ENCODE measurements around the gene CKMT2. TPM values are rescaled to one million over a fixed set of nuclear protein-coding genes. Genes with fewer than 3 reads are reported as not detected.

Gene CKMT2
- total and polyA plus RNA-seq, 2 donors (not counting 3 experiments of a cell fraction or from before 2014, with no cell fraction given), result not detected

GRCh38 chr5:81315336-81315735, 82.2 kb downstream of the CKMT2 start:
- FAIRE-seq, result no peak

More at GRCh38 chr5:81315336-81315735, 82.2 kb downstream of the CKMT2 start:
- H3K9ac ChIP-seq (replicated peaks; ENCODE audit: extremely low read depth, insufficient read depth, low read length), result no peak overlapping the region
- no peaks in the 10 kb centered on the region for H3K9me3 ChIP-seq (replicated peaks; ENCODE audit: control insufficient read depth, insufficient read depth, low read length)
- DNase-seq (ENCODE audit: low read depth, low spot score), result no peak
- no peaks in the 10 kb centered on the region for H3K79me2 ChIP-seq (ENCODE audit: control insufficient read depth, insufficient read depth, low read length)
- no peaks in the 10 kb centered on the region for H3K27me3 ChIP-seq (ENCODE audit: control insufficient read depth in 2 of 2, insufficient read depth in 2 of 2, low read length in 2 of 2)
- no peak overlapping the region for H3K27ac ChIP-seq (ENCODE audit: insufficient read depth, low read depth, low read length)
- ChIA-PET POLR2A (no interaction called here), CTCF (no interaction called here)
- no peaks in the 10 kb centered on the region for H4K20me1 ChIP-seq (replicated peaks; ENCODE audit: control insufficient read depth, extremely low read depth, insufficient read depth, low read length)
- H2AFZ ChIP-seq (ENCODE audit: low read depth, low read length), result no peak overlapping the region
- intact Hi-C loops (cut with micrococcal nuclease), result no loop called here
- no peak for TF ChIP-seq GATA2 (IDR thresholded peaks at IDR 0.05; ENCODE audit: insufficient read depth, insufficient read length, low read depth, low read length)
- no peak for TF ChIP-seq EZH2 (IDR thresholded peaks at IDR 0.05; ENCODE audit: borderline replicate concordance, low read depth, low read length, severe bottlenecking)
- TF ChIP-seq JUN (IDR thresholded peaks at IDR 0.05; ENCODE audit: borderline replicate concordance, insufficient read depth, insufficient read length, low read depth), result no peak
- TF ChIP-seq POLR2AphosphoS5 (IDR thresholded peaks at IDR 0.05; ENCODE audit: insufficient read depth, low read depth, low read length), result no peak
- TF ChIP-seq FOS (IDR thresholded peaks at IDR 0.05; ENCODE audit: borderline replicate concordance, insufficient read depth, low read length), result no peak
- TF ChIP-seq POLR2A (IDR thresholded peaks at IDR 0.05; ENCODE audit: low read depth, low read length), result no peak
- TF ChIP-seq CTCF (IDR thresholded peaks at IDR 0.05; ENCODE audit: extremely low read depth in 1 of 2, insufficient read depth in 1 of 2, low read depth in 1 of 2, low read length in 2 of 2), result no peak
- no peak for TF ChIP-seq MAX (IDR thresholded peaks at IDR 0.05; ENCODE audit: insufficient read depth, insufficient read length)
- no peak for TF ChIP-seq MYC (IDR thresholded peaks at IDR 0.05; ENCODE audit: low read depth, low read length)
- no peaks in the 10 kb centered on the region for H3K4me1 ChIP-seq (ENCODE audit: control insufficient read depth, extremely low read depth, insufficient read depth, low read length)
- peaks cover 0 to 7% of the 10 kb centered on the region in 2 experiments for H3K36me3 ChIP-seq (ENCODE audit: control insufficient read depth in 2 of 2, extremely low read depth in 1 of 2, insufficient read depth in 2 of 2, low read length in 2 of 2)
- H3K9me1 ChIP-seq (replicated peaks; ENCODE audit: control insufficient read depth, extremely low read depth, insufficient read depth, low read length), result no peaks in the 10 kb centered on the region
- dilution Hi-C loops (cut with MboI; ENCODE audit: extremely low pct_ligation_motif_present, low sequenced_read_pairs), result no loop called here
- H3K4me3 ChIP-seq (replicated peaks in 1 of 3; ENCODE audit: insufficient read depth in 1 of 3, low read depth in 1 of 3, low read length in 3 of 3), result no peak overlapping the region
- H3K4me2 ChIP-seq (ENCODE audit: insufficient read depth, low read length), result no peak overlapping the region
- BruUV-seq (replicated peaks), result no TSS peak
